Measurements from ENCODE around the gene TSPAN18. TPM values are rescaled to one million over a fixed set of nuclear protein-coding genes. Genes with fewer than 3 reads are reported as not detected.

The TSPAN18 gene
- total and polyA plus RNA-seq, 2 of the 4 experiments (the other 2 are of a cell fraction), result 0.36 to 1.1 TPM

- TF ChIP-seq ELK1 (IDR thresholded peaks at IDR 0.05; ENCODE audit: borderline replicate concordance, low read depth, low read length), result no peak
These were observed 48.7 kb downstream of the TSPAN18 start (continued) for GRCh38 chr11:44775366-44775984.

DNA sequence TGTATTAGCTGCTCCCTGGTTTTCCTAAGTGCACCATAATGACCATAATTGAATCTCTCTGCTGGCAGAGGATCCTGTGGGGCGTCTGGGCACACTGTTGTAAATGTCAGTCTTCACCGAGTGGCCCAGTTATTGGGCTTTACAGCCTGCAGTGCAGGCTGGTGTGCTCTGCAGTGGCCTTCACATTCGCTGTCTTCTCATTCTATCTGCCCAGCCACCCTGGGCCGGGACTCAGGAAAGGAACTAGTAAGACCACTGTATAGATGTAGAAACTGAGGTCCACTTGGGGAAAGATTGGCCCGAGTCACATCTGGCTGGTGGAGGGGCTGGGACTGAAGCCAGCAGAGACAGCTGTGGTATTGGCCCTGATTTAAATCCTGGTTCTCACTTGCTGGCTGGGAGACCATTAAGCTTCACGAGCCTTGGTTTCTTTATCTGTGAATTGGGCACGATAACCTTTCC, 49.3 kb downstream of the TSPAN18 start:
- H4K8ac ChIP-seq (ENCODE audit: low read depth in 2 of 2, low read length in 2 of 2), result no peak overlapping the region
- dilution Hi-C loops (cut with HindIII; ENCODE audit: low sequenced_read_pairs, unreplicated experiment), result no loop called here
- H2AK5ac ChIP-seq (ENCODE audit: low read depth, low read length), result no peak overlapping the region
- whole genome bisulfite sequencing, 2 experiments (ENCODE audit: extremely low coverage in 2 of 2, insufficient read length in 1 of 2), result no CpG with 5 or more reads among the region's 7 CpGs
- no peaks in the 10 kb centered on the region for H3K36me3 ChIP-seq (ENCODE audit: control insufficient read depth, insufficient read depth, low read length)
- no peak overlapping the region for H3K23ac ChIP-seq (ENCODE audit: low read depth, low read length)
- H4K5ac ChIP-seq (ENCODE audit: low read depth, low read length), result no peak overlapping the region
- H3K27me3 ChIP-seq (ENCODE audit: control insufficient read depth, insufficient read depth, low read length), result peaks cover 12% of the 10 kb centered on the region; the same call in 1 of the 2 replicates
- H2BK5ac ChIP-seq (ENCODE audit: low read depth, low read length, poor library complexity, severe bottlenecking), result no peak overlapping the region
- H2AFZ ChIP-seq (replicated peaks; ENCODE audit: low read length, poor library complexity), result no peak overlapping the region
- no peak overlapping the region for H3K14ac ChIP-seq (replicated peaks; ENCODE audit: low read depth, low read length)
- H3K4me1 ChIP-seq (ENCODE audit: control insufficient read depth, insufficient read depth, low read length), result peaks cover 5% of the 10 kb centered on the region; the same call in 1 of the 2 replicates
- ChIA-PET CTCF (interaction anchor here (0.6 to 1.5 kb wide), 3 partner anchors 9 to 86 kb away, joined by 3 to 7 read pairs (median 4); no protein-coding TSS in a partner anchor), POLR2A (ENCODE audit: unreplicated experiment) (no interaction called here)
- no peak overlapping the region for H4K91ac ChIP-seq (ENCODE audit: insufficient read depth, low read depth, low read length)
- no peak for ATAC-seq (ENCODE audit: low read depth)
- no peak for TF ChIP-seq RAD21 (IDR thresholded peaks at IDR 0.05; ENCODE audit: low read length)
- TF ChIP-seq MXI1 (IDR thresholded peaks at IDR 0.05; ENCODE audit: borderline replicate concordance, low read depth, low read length), result no peak
- no TSS peak for BruUV-seq (replicated peaks)
- no peak overlapping the region for H2BK15ac ChIP-seq (ENCODE audit: low read depth, low read length)
- no peaks in the 10 kb centered on the region for H3K9me1 ChIP-seq (ENCODE audit: insufficient read depth, low read length)
- H2BK120ac ChIP-seq (ENCODE audit: low read depth, low read length), result no peak overlapping the region
- H3K79me1 ChIP-seq (ENCODE audit: low read depth in 1 of 2, low read length in 2 of 2), result no peaks in the 10 kb centered on the region
- no peak overlapping the region for H3K27ac ChIP-seq (ENCODE audit: insufficient read depth, low read length)
- in situ Hi-C loops (cut with MboI; ENCODE audit: low sequenced_read_pairs), result loop anchor here (5.0 kb wide), 1 partner anchor 49 kb away; the partner anchor contains the start of gene TSPAN18
- no peak overlapping the region for H3K4ac ChIP-seq (ENCODE audit: low read depth, low read length)
- no peak overlapping the region for H2AK9ac ChIP-seq (replicated peaks; ENCODE audit: low read depth, low read length, poor library complexity)
- H3K56ac ChIP-seq (ENCODE audit: extremely low read depth, insufficient read depth, low read length), result no peak overlapping the region
- H3K4me3 ChIP-seq (ENCODE audit: insufficient read depth, low read depth, low read length), result no peak overlapping the region
- no peak overlapping the region for H3K18ac ChIP-seq (ENCODE audit: low read depth, low read length)
- H4K20me1 ChIP-seq (ENCODE audit: insufficient read depth, low read length), result no peaks in the 10 kb centered on the region
- H3K4me2 ChIP-seq (ENCODE audit: low read depth, low read length), result no peak overlapping the region
- intact Hi-C loops (cut with micrococcal nuclease), result loop anchor here (1.0 kb wide), 1 partner anchor 49 kb away; no protein-coding TSS in a partner anchor
- no peak overlapping the region for H3K9ac ChIP-seq (ENCODE audit: low read depth, low read length)
- no peaks in the 10 kb centered on the region for H3K9me3 ChIP-seq (ENCODE audit: control insufficient read depth, insufficient read depth, low read length)
- DNase-seq, result no peak
- H2BK20ac ChIP-seq (ENCODE audit: low read depth, low read length), result no peak overlapping the region

Measured in IMR-90 (cell line).